Common myeloid progenitor, CD34-positive (primary cell): Measurements from ENCODE around the gene ITSN1. TPM values are rescaled to one million over a fixed set of nuclear protein-coding genes. Genes with fewer than 3 reads are reported as not detected.
"Not testable (repeated sequence)": the region's sequence is repeated elsewhere in the genome, so short reads cannot be mapped to it uniquely, and the experiment has no call there.

ENCODE experiments used
- CTCF ChIA-PET: fragments of 350-600 bp; sonication (Branson Sonifier 250); formaldehyde crosslinking; loops from one replicate; lab custom pipeline; 2021; ENCODE audit warnings: antibody characterized with exemption; lab: Charles Lee
- POLR2A ChIA-PET: fragments of 350-600 bp; sonication (Branson Sonifier 250); formaldehyde crosslinking; loops from one replicate; lab custom pipeline; 2021; ENCODE audit warnings: antibody characterized with exemption; lab: Charles Lee
- DNase-seq, 3 donors: peaks; one replicate each; pipeline versions ENCODE4 v3.0.0 to v3.0.0-alpha.2; 2013
- H3K27ac ChIP-seq, 2 experiments: 1 replicate in 1 of 2; 2 replicates in 1 of 2; pipeline ENCODE4 v1.7.0; 2013; ENCODE audit warnings: inconsistent platforms in 2 of 2, low read length in 2 of 2, mild to moderate bottlenecking in 2 of 2, low read depth in 1 of 2, moderate library complexity in 1 of 2; ENCODE audit not compliant: severe bottlenecking in 2 of 2, insufficient read depth in 1 of 2, poor library complexity in 1 of 2
- H3K27me3 ChIP-seq, 5 experiments: replicated peaks in 2 of 5; 1 replicate in 3 of 5; 2 replicates in 2 of 5; pipeline versions ENCODE4 v1.6.1 to v1.7.0; 2013; ENCODE audit warnings: low read length in 4 of 5, mild to moderate bottlenecking in 2 of 5, moderate library complexity in 2 of 5, inconsistent platforms in 1 of 5; ENCODE audit not compliant: insufficient read depth in 5 of 5, control insufficient read depth in 4 of 5
- H3K36me3 ChIP-seq, 4 experiments: 1 replicate in 2 of 4; 2 replicates in 2 of 4; pipeline versions ENCODE4 v1.6.1 to v1.7.0; 2013; ENCODE audit warnings: low read length in 3 of 4, control low read depth in 1 of 4, mild to moderate bottlenecking in 1 of 4; ENCODE audit not compliant: control insufficient read depth in 4 of 4, insufficient read depth in 4 of 4
- H3K4me1 ChIP-seq, 4 experiments: 1 replicate in 3 of 4; 2 replicates in 1 of 4; pipeline versions ENCODE4 v1.6.1 to v1.7.1; 2013; ENCODE audit warnings: low read length in 3 of 4, mild to moderate bottlenecking in 3 of 4, control low read depth in 1 of 4, inconsistent platforms in 1 of 4, moderate library complexity in 1 of 4; ENCODE audit not compliant: control insufficient read depth in 4 of 4, insufficient read depth in 4 of 4; ENCODE audit errors: control extremely low read depth in 1 of 4
- H3K4me3 ChIP-seq, 7 experiments: 1 replicate in 4 of 7; 2 replicates in 3 of 7; pipeline versions ENCODE4 v1.5.1 to v1.7.0; 2013; ENCODE audit warnings: mild to moderate bottlenecking in 7 of 7, low read length in 6 of 7, moderate library complexity in 6 of 7, inconsistent platforms in 2 of 7, low read depth in 2 of 7, control low read depth in 1 of 7; ENCODE audit not compliant: insufficient read depth in 4 of 7, control insufficient read depth in 1 of 7; ENCODE audit errors: extremely low read depth in 1 of 7
- H3K9me3 ChIP-seq, 5 experiments: 1 replicate in 4 of 5; 2 replicates in 1 of 5; pipeline versions ENCODE4 v1.6.1 to v1.7.1; 2013; ENCODE audit warnings: low read length in 4 of 5, mild to moderate bottlenecking in 2 of 5, inconsistent platforms in 1 of 5, low read depth in 1 of 5, moderate library complexity in 1 of 5; ENCODE audit not compliant: control insufficient read depth in 4 of 5, insufficient read depth in 2 of 5; ENCODE audit errors: control extremely low read depth in 1 of 5
- WGBS: methylation state at CpG from one replicate; pipeline ENCODE4 v1.1.5; 2013; ENCODE audit not compliant: insufficient coverage; 5-methylcytosine and 5-hydroxymethylcytosine counted together
- polyA plus RNA-seq: library from polyadenylated mRNA; unstranded; fragments of 120-200 nt; gene quantifications from one replicate; pipeline ENCODE4 v1.2.1, GENCODE V29; 2013

Gene ITSN1
- polyA plus RNA-seq = 2.6 TPM

GRCh38 chr21:33642027-33642895 lies at the start of gene ITSN1:
TSS of gene ITSN1 (plus strand) at chr21:33642501. CDS start at chr21:33718829, 76,328 bp downstream.
- DNase-seq = peak; percentile 99
- ChIA-PET CTCF (interaction anchor here (0.6 to 1.1 kb wide), 2 partner anchors 253 to 262 kb away, joined by 3 read pairs; no protein-coding TSS in a partner anchor), POLR2A (interaction anchor here (0.5 kb wide), 1 partner anchor 281 kb away, joined by 3 read pairs; no protein-coding TSS in a partner anchor)
- peaks cover 11 to 24% (median 18%) of the 10 kb centered on the region in 4 experiments for H3K4me1 ChIP-seq
- no peaks in the 10 kb centered on the region for H3K9me3 ChIP-seq
- no peaks in the 10 kb centered on the region for H3K36me3 ChIP-seq
- H3K4me3 ChIP-seq = peak within 1 kb of the TSS; percentile 60 to 97 (median 92)
- H3K27ac ChIP-seq = peak within 1 kb of the TSS; percentile 84 to 94
- 0% methylated on average over 48 of the region's 71 CpGs for WGBS
- H3K27me3 ChIP-seq = peaks cover 0 to 27% (median 11%) of the 10 kb centered on the region in 5 experiments

GRCh38 chr21:33598051-33598450 lies 44.2 kb upstream of the ITSN1 start:
- Histone ChIP-seq H3K4me3 (no peak overlapping the region), H3K27ac (no peak overlapping the region), H3K4me1 (no peaks in the 10 kb centered on the region), H3K9me3 (no peaks in the 10 kb centered on the region), H3K36me3 (peaks cover 17 to 64% (median 34%) of the 10 kb centered on the region in 4 experiments), H3K27me3 (no peaks in the 10 kb centered on the region)
- POLR2A ChIA-PET = no interaction called here
- CTCF ChIA-PET = interaction anchor here (1.0 to 1.7 kb wide), 2 partner anchors 8 to 11 kb away, joined by 3 to 7 read pairs; no protein-coding TSS in a partner anchor
- no CpG with 5 or more reads among the region's 1 CpG for WGBS
- no peak for DNase-seq

- POLR2A ChIA-PET = no interaction called here
- Histone ChIP-seq H3K36me3 (peaks cover 5 to 35% (median 20%) of the 10 kb centered on the region in 4 experiments), H3K27ac (no peak overlapping the region), H3K27me3 (no peaks in the 10 kb centered on the region), H3K4me1 (no peaks in the 10 kb centered on the region), H3K9me3 (no peaks in the 10 kb centered on the region), H3K4me3 (no peak overlapping the region)
- DNase-seq = no peak
- CTCF ChIA-PET = interaction anchor here (0.9 to 1.5 kb wide), 3 partner anchors 8 to 11 kb away, joined by 3 to 4 read pairs (median 3); no protein-coding TSS in a partner anchor
- no CpG with 5 or more reads among the region's 1 CpG for WGBS
Measured at GRCh38 chr21:33608559-33608958, 33.7 kb upstream of the ITSN1 start.

GRCh38 chr21:33611006-33611744 lies 31.1 kb upstream of the ITSN1 start:
- CTCF ChIA-PET = interaction anchor here (0.9 kb wide), 1 partner anchor 10 kb away, joined by 3 read pairs; no protein-coding TSS in a partner anchor

GRCh38 chr21:33617565-33617964 lies 24.7 kb upstream of the ITSN1 start:
- POLR2A ChIA-PET = not testable (repeated sequence)

More at GRCh38 chr21:33611006-33611744, 31.1 kb upstream of the ITSN1 start:
- POLR2A ChIA-PET = no interaction called here
- 96% methylated on average over 3 of the region's 7 CpGs for WGBS
- Histone ChIP-seq H3K4me1 (no peaks in the 10 kb centered on the region), H3K4me3 (no peak overlapping the region), H3K36me3 (peaks cover 2 to 36% (median 24%) of the 10 kb centered on the region in 4 experiments), H3K27ac (peak overlapping the region in 1 of 2 experiments; percentile 34), H3K27me3 (no peaks in the 10 kb centered on the region), H3K9me3 (no peaks in the 10 kb centered on the region)
- no peak for DNase-seq

GRCh38 chr21:33618407-33618806 lies 23.9 kb upstream of the ITSN1 start:
- whole genome bisulfite sequencing = 100% methylated on average over 2 of the region's 2 CpGs
- peaks cover 11 to 27% (median 17%) of the 10 kb centered on the region in 4 experiments for H3K36me3 ChIP-seq
- H3K4me3 ChIP-seq = no peak overlapping the region
- POLR2A ChIA-PET = no interaction called here
- CTCF ChIA-PET = no interaction called here
- no peaks in the 10 kb centered on the region for H3K27me3 ChIP-seq
- no peak for DNase-seq
- no peaks in the 10 kb centered on the region for H3K9me3 ChIP-seq
- no peak overlapping the region for H3K27ac ChIP-seq
- H3K4me1 ChIP-seq = no peaks in the 10 kb centered on the region

More at GRCh38 chr21:33617565-33617964, 24.7 kb upstream of the ITSN1 start:
- H3K36me3 ChIP-seq = peaks cover 11 to 34% (median 21%) of the 10 kb centered on the region in 4 experiments
- 85% methylated on average over 8 of the region's 11 CpGs for WGBS
- not testable (repeated sequence) for H3K4me1 ChIP-seq, H3K4me3 ChIP-seq, H3K27ac ChIP-seq, H3K9me3 ChIP-seq, H3K27me3 ChIP-seq
- CTCF ChIA-PET = interaction anchor here (1.1 kb wide), 1 partner anchor 9 kb away, joined by 4 read pairs; no protein-coding TSS in a partner anchor
- peak in 2 of 3 donors; percentile 5 to 31 for DNase-seq
